ENCODE results near the gene ZFR. TPM values are rescaled to one million over a fixed set of nuclear protein-coding genes. Genes with fewer than 3 reads are reported as not detected.

Gene ZFR
- total RNA-seq, 1 experiment from 2014 or later = 72.7 TPM

DNA sequence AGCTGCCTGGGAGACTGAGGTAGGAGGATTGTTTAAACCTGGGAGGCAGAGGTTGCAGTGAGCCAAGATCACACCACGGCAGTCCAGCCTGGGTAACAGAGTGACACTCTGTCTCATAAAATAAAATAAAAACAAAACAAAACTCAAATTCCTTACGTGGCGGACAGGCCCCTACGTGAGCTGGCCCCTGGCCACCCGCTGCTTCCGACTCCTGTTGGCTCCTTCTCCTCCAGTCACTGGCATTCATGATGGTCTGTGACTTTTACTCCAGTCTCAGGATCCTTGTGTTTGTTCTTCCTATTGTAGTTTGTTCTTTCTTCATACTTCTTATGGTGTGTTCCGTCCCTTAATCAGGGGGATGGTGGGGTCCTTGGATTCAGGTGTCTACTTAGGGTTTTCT, 28.5 kb upstream of the ZFR start:
- H3K9me3 ChIP-seq (ENCODE audit: control insufficient read depth, insufficient read depth, low read depth, low read length) = no peaks in the 10 kb centered on the region
- no peaks in the 10 kb centered on the region for H3K27me3 ChIP-seq (ENCODE audit: control insufficient read depth, insufficient read depth, low read length)
- DNase-seq (ENCODE audit: low read depth, low spot score) = no peak
- in situ Hi-C loops (cut with HindIII; ENCODE audit: low pct_unique_long_range_greater_than_20kb, low sequenced_read_pairs) (no loop called here), intact Hi-C loops (cut with micrococcal nuclease; ENCODE audit: unreplicated experiment) (no loop called here)
- no peak overlapping the region for H3K27ac ChIP-seq (ENCODE audit: low read length)
- ATAC-seq = no peak
- no peak overlapping the region for H3K4me3 ChIP-seq (ENCODE audit: low read depth in 2 of 2, low read length in 2 of 2)
- TF ChIP-seq SIN3A (IDR thresholded peaks at IDR 0.05; ENCODE audit: borderline replicate concordance, insufficient read depth, low read depth, low read length) (no peak), TCF7L2 (IDR thresholded peaks at IDR 0.05; ENCODE audit: low read depth, low read length) (no peak), POLR2AphosphoS5 (IDR thresholded peaks at IDR 0.05; ENCODE audit: low read depth, low read length) (no peak)
- TF ChIP-seq, protein P1, sequence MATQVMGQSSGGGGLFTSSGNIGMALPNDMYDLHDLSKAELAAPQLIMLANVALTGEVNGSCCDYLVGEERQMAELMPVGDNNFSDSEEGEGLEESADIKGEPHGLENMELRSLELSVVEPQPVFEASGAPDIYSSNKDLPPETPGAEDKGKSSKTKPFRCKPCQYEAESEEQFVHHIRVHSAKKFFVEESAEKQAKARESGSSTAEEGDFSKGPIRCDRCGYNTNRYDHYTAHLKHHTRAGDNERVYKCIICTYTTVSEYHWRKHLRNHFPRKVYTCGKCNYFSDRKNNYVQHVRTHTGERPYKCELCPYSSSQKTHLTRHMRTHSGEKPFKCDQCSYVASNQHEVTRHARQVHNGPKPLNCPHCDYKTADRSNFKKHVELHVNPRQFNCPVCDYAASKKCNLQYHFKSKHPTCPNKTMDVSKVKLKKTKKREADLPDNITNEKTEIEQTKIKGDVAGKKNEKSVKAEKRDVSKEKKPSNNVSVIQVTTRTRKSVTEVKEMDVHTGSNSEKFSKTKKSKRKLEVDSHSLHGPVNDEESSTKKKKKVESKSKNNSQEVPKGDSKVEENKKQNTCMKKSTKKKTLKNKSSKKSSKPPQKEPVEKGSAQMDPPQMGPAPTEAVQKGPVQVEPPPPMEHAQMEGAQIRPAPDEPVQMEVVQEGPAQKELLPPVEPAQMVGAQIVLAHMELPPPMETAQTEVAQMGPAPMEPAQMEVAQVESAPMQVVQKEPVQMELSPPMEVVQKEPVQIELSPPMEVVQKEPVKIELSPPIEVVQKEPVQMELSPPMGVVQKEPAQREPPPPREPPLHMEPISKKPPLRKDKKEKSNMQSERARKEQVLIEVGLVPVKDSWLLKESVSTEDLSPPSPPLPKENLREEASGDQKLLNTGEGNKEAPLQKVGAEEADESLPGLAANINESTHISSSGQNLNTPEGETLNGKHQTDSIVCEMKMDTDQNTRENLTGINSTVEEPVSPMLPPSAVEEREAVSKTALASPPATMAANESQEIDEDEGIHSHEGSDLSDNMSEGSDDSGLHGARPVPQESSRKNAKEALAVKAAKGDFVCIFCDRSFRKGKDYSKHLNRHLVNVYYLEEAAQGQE (IDR thresholded peaks at IDR 0.05; ENCODE audit: insufficient read depth in 1 of 2, low read depth in 2 of 2, low read length in 1 of 2) = no peak
- TF ChIP-seq, protein P2, sequence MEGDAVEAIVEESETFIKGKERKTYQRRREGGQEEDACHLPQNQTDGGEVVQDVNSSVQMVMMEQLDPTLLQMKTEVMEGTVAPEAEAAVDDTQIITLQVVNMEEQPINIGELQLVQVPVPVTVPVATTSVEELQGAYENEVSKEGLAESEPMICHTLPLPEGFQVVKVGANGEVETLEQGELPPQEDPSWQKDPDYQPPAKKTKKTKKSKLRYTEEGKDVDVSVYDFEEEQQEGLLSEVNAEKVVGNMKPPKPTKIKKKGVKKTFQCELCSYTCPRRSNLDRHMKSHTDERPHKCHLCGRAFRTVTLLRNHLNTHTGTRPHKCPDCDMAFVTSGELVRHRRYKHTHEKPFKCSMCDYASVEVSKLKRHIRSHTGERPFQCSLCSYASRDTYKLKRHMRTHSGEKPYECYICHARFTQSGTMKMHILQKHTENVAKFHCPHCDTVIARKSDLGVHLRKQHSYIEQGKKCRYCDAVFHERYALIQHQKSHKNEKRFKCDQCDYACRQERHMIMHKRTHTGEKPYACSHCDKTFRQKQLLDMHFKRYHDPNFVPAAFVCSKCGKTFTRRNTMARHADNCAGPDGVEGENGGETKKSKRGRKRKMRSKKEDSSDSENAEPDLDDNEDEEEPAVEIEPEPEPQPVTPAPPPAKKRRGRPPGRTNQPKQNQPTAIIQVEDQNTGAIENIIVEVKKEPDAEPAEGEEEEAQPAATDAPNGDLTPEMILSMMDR (IDR thresholded peaks at IDR 0.05) = no peak
- CTCF ChIA-PET = no interaction called here
- H3K36me3 ChIP-seq (ENCODE audit: control insufficient read depth, insufficient read depth, low read length) = no peaks in the 10 kb centered on the region
- no peaks in the 10 kb centered on the region for H3K4me1 ChIP-seq (ENCODE audit: control insufficient read depth, insufficient read depth, low read length)
- POLR2A ChIA-PET = no interaction called here
- BruUV-seq (replicated peaks) = no TSS peak

DNA sequence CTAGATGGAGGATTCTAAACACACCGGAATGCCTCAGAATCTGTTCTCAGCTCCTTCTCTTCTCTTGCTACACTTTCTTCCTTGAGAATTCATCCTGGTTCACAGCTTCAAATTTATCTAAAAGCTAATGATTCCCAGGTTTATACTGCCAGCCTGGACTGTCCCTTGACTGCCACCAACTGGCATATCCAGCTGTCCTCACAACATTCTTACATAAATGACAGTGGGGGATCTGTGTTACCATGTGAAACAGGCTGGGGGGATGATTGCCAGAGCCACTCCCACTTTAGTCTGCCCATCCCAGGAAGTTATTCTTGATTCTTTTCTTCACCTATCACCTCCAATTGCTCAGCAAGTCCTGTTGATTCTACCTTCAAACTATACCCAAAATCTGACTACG, 27.2 kb upstream of the ZFR start:
- TF ChIP-seq TCF7L2 (IDR thresholded peaks at IDR 0.05; ENCODE audit: low read depth, low read length) = no peak
- TF ChIP-seq, protein P2 (IDR thresholded peaks at IDR 0.05) = no peak
- POLR2A ChIA-PET = no interaction called here
- H3K4me3 ChIP-seq (ENCODE audit: low read depth in 2 of 2, low read length in 2 of 2) = no peak overlapping the region
- in situ Hi-C loops (cut with HindIII; ENCODE audit: low pct_unique_long_range_greater_than_20kb, low sequenced_read_pairs) (no loop called here), intact Hi-C loops (cut with micrococcal nuclease; ENCODE audit: unreplicated experiment) (no loop called here)
- no peak for ATAC-seq
- no peak overlapping the region for H3K27ac ChIP-seq (ENCODE audit: low read length)
- no peaks in the 10 kb centered on the region for H3K27me3 ChIP-seq (ENCODE audit: control insufficient read depth, insufficient read depth, low read length)
- H3K36me3 ChIP-seq (ENCODE audit: control insufficient read depth, insufficient read depth, low read length) = no peaks in the 10 kb centered on the region
- DNase-seq (ENCODE audit: low read depth, low spot score) = no peak
- BruUV-seq (replicated peaks) = no TSS peak
- CTCF ChIA-PET = interaction anchor here (0.7 to 0.9 kb wide), 2 partner anchors 119 to 239 kb away, joined by 3 to 5 read pairs; no protein-coding TSS in a partner anchor
- H3K9me3 ChIP-seq (ENCODE audit: control insufficient read depth, insufficient read depth, low read depth, low read length) = no peaks in the 10 kb centered on the region
- H3K4me1 ChIP-seq (ENCODE audit: control insufficient read depth, insufficient read depth, low read length) = no peaks in the 10 kb centered on the region

DNA sequence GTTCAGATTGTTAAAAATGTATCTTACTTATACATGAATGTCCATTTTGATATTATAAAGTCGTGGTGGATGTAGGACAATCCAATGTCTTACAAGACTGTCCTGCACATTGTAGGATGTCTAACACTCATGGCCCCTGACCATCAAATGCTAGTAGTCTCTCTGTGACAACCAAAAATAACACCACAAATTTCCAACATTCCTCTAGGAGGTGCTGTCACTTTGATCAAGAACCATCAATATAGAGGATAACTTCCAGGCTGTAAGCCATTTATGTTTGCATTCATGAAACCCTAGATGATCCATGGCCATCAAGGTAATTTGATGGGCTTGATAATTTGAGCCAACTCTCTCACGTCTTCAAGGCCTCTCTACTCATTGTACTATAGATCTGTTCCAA, 20.5 kb upstream of the ZFR start:
- no peaks in the 10 kb centered on the region for H3K4me1 ChIP-seq (ENCODE audit: control insufficient read depth, insufficient read depth, low read length)
- H3K27ac ChIP-seq (ENCODE audit: low read length) = no peak overlapping the region
- intact Hi-C loops (cut with micrococcal nuclease; ENCODE audit: unreplicated experiment) (no loop called here), in situ Hi-C loops (cut with HindIII; ENCODE audit: low pct_unique_long_range_greater_than_20kb, low sequenced_read_pairs) (no loop called here)
- no TSS peak for BruUV-seq (replicated peaks)
- no peak overlapping the region for H3K4me3 ChIP-seq (ENCODE audit: low read depth in 2 of 2, low read length in 2 of 2)
- ATAC-seq = no peak
- ChIA-PET CTCF (no interaction called here), POLR2A (no interaction called here)
- H3K36me3 ChIP-seq (ENCODE audit: control insufficient read depth, insufficient read depth, low read length) = no peaks in the 10 kb centered on the region
- no peaks in the 10 kb centered on the region for H3K9me3 ChIP-seq (ENCODE audit: control insufficient read depth, insufficient read depth, low read depth, low read length)
- no peaks in the 10 kb centered on the region for H3K27me3 ChIP-seq (ENCODE audit: control insufficient read depth, insufficient read depth, low read length)
- no peak for TF ChIP-seq POLR2AphosphoS5 (IDR thresholded peaks at IDR 0.05; ENCODE audit: low read depth, low read length)
- TF ChIP-seq, protein P2 (IDR thresholded peaks at IDR 0.05) = no peak
- TF ChIP-seq, protein P1 (IDR thresholded peaks at IDR 0.05; ENCODE audit: insufficient read depth in 1 of 2, low read depth in 2 of 2, low read length in 1 of 2) = no peak
- no peak for TF ChIP-seq SIN3A (IDR thresholded peaks at IDR 0.05; ENCODE audit: borderline replicate concordance, insufficient read depth, low read depth, low read length)
- TF ChIP-seq TCF7L2 (IDR thresholded peaks at IDR 0.05; ENCODE audit: low read depth, low read length) = no peak
- DNase-seq (ENCODE audit: low read depth, low spot score) = no peak

Data from Panc1 (cell line).